K562 (cell line): Measurements from ENCODE around the gene C1orf167. TPM values are rescaled to one million over a fixed set of nuclear protein-coding genes. Genes with fewer than 3 reads are reported as not detected.

Experiments
- ATAC-seq: fragments of 200-7000 bp; cut with Tn5 transposase; 3 replicates; pipeline ENCODE4 v1.9.1; 2020; ENCODE audit warnings: moderate library complexity
- BruUV-seq: library from RNA; stranded (reverse); fragments of 400-500 nt; replicated peaks from 2 replicates; lab custom pipeline; 2021; lab: Mats Ljungman, UMichigan
- CTCF ChIA-PET: fragments of 300-600 bp; formaldehyde crosslinking; extraction: SDS; loops from one replicate; lab custom pipeline; 2021; ENCODE audit warnings: low intra/inter-chr PET ratio; lab: Yijun Ruan, JAX
- POLR2A ChIA-PET: fragments of 300-600, 350-650 bp; sonication (Branson Sonifier 250); formaldehyde crosslinking; extraction: SDS; loops from one replicate; lab custom pipeline; 2021; ENCODE audit warnings: antibody characterized with exemption, inconsistent platforms; lab: Yijun Ruan, JAX
- DNase-seq, 4 experiments: peaks; one replicate each; pipeline versions ENCODE4 v3.0.0 to v3.0.0-alpha.2; 2011 to 2018; ENCODE audit warnings: low spot score in 3 of 4, mixed read lengths in 3 of 4; ENCODE audit errors: extremely low read depth in 1 of 4
- FAIRE-seq: peaks from 2 replicates; lab custom pipeline; 2011; peaks lifted over from hg19 to GRCh38; lab: Jason Lieb, UNC
- H2AFZ ChIP-seq: 2 replicates; pipeline ENCODE4 v1.6.0; 2011; ENCODE audit warnings: low read depth, low read length, control low read depth, inconsistent platforms
- H3K27ac ChIP-seq: fragments of 200-600 bp; 3 replicates; pipeline ENCODE4 v1.8.0; 2011; ENCODE audit warnings: low read depth, mild to moderate bottlenecking, control low read depth, inconsistent platforms, low read length, moderate library complexity, mixed read lengths; ENCODE audit errors: extremely low read depth
- H3K27me3 ChIP-seq, 2 experiments: fragments of 300-600 bp in 1 of 2; 2 replicates in 1 of 2; 3 replicates in 1 of 2; pipeline versions ENCODE4 v1.6.0 to v1.8.0; 2011; ENCODE audit warnings: inconsistent platforms in 2 of 2, low read length in 2 of 2, mild to moderate bottlenecking in 1 of 2, mixed read lengths in 1 of 2, moderate library complexity in 1 of 2; ENCODE audit not compliant: control insufficient read depth in 2 of 2, insufficient read depth in 2 of 2
- H3K36me3 ChIP-seq: fragments of 300-600 bp; 3 replicates; pipeline ENCODE4 v1.8.0; 2011; ENCODE audit warnings: mild to moderate bottlenecking, low read length, inconsistent platforms; ENCODE audit not compliant: control insufficient read depth, insufficient read depth
- H3K4me1 ChIP-seq, 2 experiments: fragments of 200-600 bp in 1 of 2; replicated peaks in 1 of 2; 2 replicates in 1 of 2; 3 replicates in 1 of 2; pipeline versions ENCODE4 v1.5.1 to v1.8.0; 2011; ENCODE audit warnings: inconsistent platforms in 2 of 2, low read length in 2 of 2, mild to moderate bottlenecking in 1 of 2, mixed read lengths in 1 of 2, moderate library complexity in 1 of 2; ENCODE audit not compliant: control insufficient read depth in 2 of 2, insufficient read depth in 2 of 2
- H3K4me2 ChIP-seq: 2 replicates; pipeline ENCODE4 v1.6.1; 2011; ENCODE audit warnings: low read length, control low read depth, inconsistent platforms, mixed read lengths; ENCODE audit not compliant: insufficient read depth
- H3K4me3 ChIP-seq: fragments of 200-600 bp; sonication (generic), shearing (Covaris generic); 2 replicates; pipeline ENCODE4 v1.5.1; 2016; ENCODE audit warnings: control low read depth, inconsistent platforms
- H3K79me2 ChIP-seq: fragments of 200-600 bp; 3 replicates; pipeline ENCODE4 v1.8.0; 2011; ENCODE audit warnings: low read length, inconsistent platforms; ENCODE audit not compliant: control insufficient read depth, insufficient read depth
- H3K9ac ChIP-seq, 2 experiments: 2 replicates each; pipeline versions ENCODE4 v1.6.0 to v1.6.1; 2011; ENCODE audit warnings: low read depth in 2 of 2, low read length in 2 of 2, control low read depth in 1 of 2, inconsistent platforms in 1 of 2, mild to moderate bottlenecking in 1 of 2, mixed read lengths in 1 of 2; ENCODE audit not compliant: insufficient read depth in 1 of 2
- H3K9me1 ChIP-seq: one replicate; pipeline ENCODE4 v1.6.0; 2011; ENCODE audit warnings: inconsistent platforms, mild to moderate bottlenecking, low read length, moderate library complexity; ENCODE audit not compliant: control insufficient read depth, insufficient read depth
- H3K9me3 ChIP-seq: replicated peaks from 2 replicates; pipeline ENCODE4 v1.5.1; 2011; ENCODE audit warnings: low read depth, low read length, inconsistent platforms; ENCODE audit not compliant: control insufficient read depth, insufficient read depth
- H4K20me1 ChIP-seq: replicated peaks from 2 replicates; pipeline ENCODE4 v1.6.1; 2011; ENCODE audit warnings: low read length, inconsistent platforms, mixed read lengths; ENCODE audit not compliant: control insufficient read depth, insufficient read depth
- ADNP ChIP-seq: fragments of 200-800 bp; sonication (Bioruptor generic); IDR thresholded peaks from 2 replicates; pipeline ENCODE4 v1.6.1; 2016; ENCODE audit warnings: missing genetic modification characterization, missing compliant biosample characterization
- BCOR ChIP-seq: fragments of 450-650 bp; IDR thresholded peaks from 2 replicates; pipeline ENCODE4 v1.6.1; 2016
- CBX3 ChIP-seq, 2 experiments: IDR thresholded peaks; 1 replicate in 1 of 2; 2 replicates in 1 of 2; pipeline ENCODE4 v1.6.1; 2012; ENCODE audit warnings: inconsistent platforms in 2 of 2, low read length in 2 of 2, borderline replicate concordance in 1 of 2, control low read depth in 1 of 2
- CHD4 ChIP-seq: fragments of 200-600 bp; sonication (generic); IDR thresholded peaks from 3 replicates; pipeline ENCODE4 v1.6.1; 2012; ENCODE audit warnings: low read depth, mild to moderate bottlenecking, mixed read lengths, low read length, inconsistent platforms; ENCODE audit not compliant: insufficient read depth, insufficient replicate concordance, poor library complexity, severe bottlenecking
- KDM1A ChIP-seq, 2 experiments: fragments of 450-650 bp; IDR thresholded peaks; 2 replicates each; pipeline ENCODE4 v1.6.1; 2016; ENCODE audit warnings: mild to moderate bottlenecking in 2 of 2
- MTA2 ChIP-seq: fragments of 450-650 bp; IDR thresholded peaks from 2 replicates; pipeline ENCODE4 v1.6.1; 2016; ENCODE audit warnings: low read depth
- RBM25 ChIP-seq: fragments of 200-400 bp; formaldehyde crosslinking; IDR thresholded peaks from 2 replicates; pipeline ENCODE4 v1.6.1; 2018; ENCODE audit warnings: low read length, low read depth, moderate library complexity; ENCODE audit not compliant: severe bottlenecking
- RCOR1 ChIP-seq, 2 experiments: IDR thresholded peaks; 2 replicates each; pipeline ENCODE4 v1.6.1; 2012; ENCODE audit warnings: low read depth in 2 of 2, low read length in 2 of 2, borderline replicate concordance in 1 of 2, improper control_type of control experiment in 1 of 2
- TEAD4 ChIP-seq, 2 experiments: sonication (generic) in 1 of 2; formaldehyde crosslinking in 1 of 2; IDR thresholded peaks; 2 replicates each; pipeline versions ENCODE4 v1.6.1 to v1.8.0; 2012 to 2022; ENCODE audit warnings: borderline replicate concordance in 1 of 2, inconsistent platforms in 1 of 2, low read length in 1 of 2, mild to moderate bottlenecking in 1 of 2, missing genetic modification reagents in 1 of 2
- ZC3H8 ChIP-seq: fragments of 450-650 bp; IDR thresholded peaks from 2 replicates; pipeline ENCODE4 v1.6.1; 2017
- ZKSCAN1 ChIP-seq: fragments of 150-350 bp; IDR thresholded peaks from 2 replicates; pipeline ENCODE4 v1.6.1; 2016; ENCODE audit warnings: low read depth, low read length
- WGBS: fragments of 100-300 bp; shearing (Covaris generic); methylation state at CpG from one replicate; pipeline ENCODE4 v1.1.6; 2016; ENCODE audit warnings: low coverage, mixed read lengths; ENCODE audit not compliant: insufficient coverage; ENCODE audit errors: missing lambda C conversion rate; 5-methylcytosine and 5-hydroxymethylcytosine counted together
- in situ Hi-C: fragments of 300-500 bp; cut with MboI; formaldehyde crosslinking; loops from 4 replicates; pipeline ENCODE4 v1.15.0; 2018; ENCODE audit warnings: inconsistent platforms, mixed read lengths
- intact Hi-C: fragments of 100-400 bp; cut with micrococcal nuclease; formaldehyde crosslinking; loops from 2 replicates; pipeline ENCODE4 v1.14.2; 2022
- polyA plus RNA-seq, 8 experiments: library from polyadenylated mRNA; depleted of rRNA in 4 of 8; stranded (reverse) in 5 of 8; unstranded in 3 of 8; fragments of >200 nt; fragmentation: Nextera tagmentation in 2 of 8; fragmentation: Illumina TruSeq in 1 of 8; extraction: Ambion mirVana in 2 of 8; extraction: Trizol in 1 of 8; gene quantifications; 2 replicates each; pipeline versions ENCODE4 v1.2.1 to v1.2.3, GENCODE V29; 2011 to 2014; ENCODE audit warnings: inconsistent platforms in 1 of 8, missing spikeins in 1 of 8
- total RNA-seq, 7 experiments: library from RNA; depleted of rRNA in 6 of 7; stranded (reverse); fragments of >200 nt in 6 of 7; fragmentation: Illumina TruSeq in 2 of 7; extraction: Trizol in 2 of 7; gene quantifications; 2 replicates each; pipeline versions ENCODE4 v1.2.1 to v1.2.3, GENCODE V29; 2011 to 2021; ENCODE audit warnings: low replicate concordance in 1 of 7

The C1orf167 gene
- total and polyA plus RNA-seq, 9 of the 15 experiments (the other 6 are each of a cell fraction or from before 2014, with no cell fraction given), result 0.22 to 0.86 (median 0.31) TPM; not detected in 2

DNA sequence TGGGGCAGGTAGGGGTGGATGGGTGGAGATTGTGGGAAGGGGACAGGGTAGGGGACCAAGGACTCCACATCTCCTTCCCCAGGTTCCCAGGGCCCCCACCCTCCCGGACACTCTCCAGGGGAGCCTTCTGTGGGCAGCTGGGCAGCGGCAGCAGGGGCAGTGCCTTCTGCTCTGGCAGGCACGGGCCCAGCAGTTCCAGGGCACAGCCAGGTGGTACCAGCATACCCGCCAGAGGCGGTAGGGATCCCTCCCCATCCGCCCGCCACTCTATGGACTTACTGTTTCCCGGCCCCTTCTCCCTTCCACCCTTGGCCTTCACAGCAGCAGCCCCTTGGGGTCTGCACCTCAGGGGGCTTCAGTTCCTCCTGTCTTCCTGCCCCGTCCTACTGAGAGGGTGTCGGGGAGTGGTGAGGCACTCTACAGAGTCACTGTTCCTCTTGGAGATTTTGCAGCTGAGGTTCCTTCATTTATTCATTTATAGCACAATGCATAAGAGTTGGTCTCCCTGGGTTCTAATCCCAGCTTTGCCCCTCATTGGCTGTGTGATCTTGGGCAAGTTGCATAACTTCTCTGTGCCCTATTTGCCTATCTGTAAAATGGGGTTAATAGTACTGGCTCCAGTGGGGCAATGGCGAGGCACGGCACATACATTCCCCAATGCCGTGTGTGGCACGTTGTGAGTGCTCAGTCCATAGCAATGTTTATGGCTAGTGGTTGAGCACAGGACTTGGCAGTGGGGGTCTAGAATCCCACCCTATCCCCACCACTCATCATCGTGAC lies 17.0 kb downstream of the C1orf167 start (continued):
- TF ChIP-seq CHD4 (peak; percentile 33), KDM1A (IDR thresholded peaks at IDR 0.05) (peak; percentile 13 to 57; a peak in 2 of 4 replicates), ADNP (tag) (peak; percentile 44; the same call in 1 of the 2 replicates), ZKSCAN1 (no peak), ZC3H8 (no peak), BCOR (peak; percentile 91), RCOR1 (IDR thresholded peaks at IDR 0.05; ENCODE audit: borderline replicate concordance in 1 of 2, low read depth in 2 of 2, low read length in 2 of 2) (peak in 1 of 2 experiments; percentile 60; a peak in 1 of 4 replicates), RBM25 (peak; percentile 83)

DNA sequence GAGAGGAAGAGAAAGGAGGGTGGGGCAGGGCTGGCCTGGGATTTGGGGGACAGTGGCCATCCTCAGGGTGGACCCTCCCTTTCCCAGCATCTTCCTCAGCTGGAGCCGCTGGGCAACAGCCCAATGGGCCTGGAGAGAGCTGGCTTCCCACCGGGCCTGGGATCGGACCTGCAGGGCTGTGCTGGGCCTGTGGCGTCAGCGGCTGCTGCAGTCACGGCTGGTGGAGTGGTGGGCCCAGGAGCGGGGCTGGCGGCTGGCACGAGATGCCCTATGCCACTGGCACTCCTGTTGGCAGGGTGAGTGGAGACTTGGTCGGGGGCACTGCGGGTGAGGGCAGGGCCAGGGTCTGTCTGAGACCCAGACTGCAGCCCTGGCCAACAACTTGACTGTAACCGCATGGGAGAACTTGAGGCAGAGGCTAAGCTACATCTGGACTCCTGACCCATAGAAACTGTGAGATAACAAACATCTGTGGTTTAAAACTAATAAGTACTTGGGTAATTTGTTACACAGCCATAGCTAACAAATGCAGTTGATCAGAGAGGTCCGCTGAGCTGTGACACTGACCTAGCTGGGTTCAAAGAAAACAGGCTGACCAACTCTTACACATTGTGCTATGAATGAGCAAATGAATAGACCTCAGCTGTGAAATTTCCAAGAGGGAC lies 17.9 kb downstream of the C1orf167 start:
- ATAC-seq, result no peak
- intact Hi-C loops (no loop called here), in situ Hi-C loops (no loop called here)
- Histone ChIP-seq H3K27ac (no peak overlapping the region), H3K27me3 (no peaks in the 10 kb centered on the region), H3K9me1 (no peaks in the 10 kb centered on the region), H3K36me3 (no peaks in the 10 kb centered on the region), H3K9me3 (no peaks in the 10 kb centered on the region), H3K9ac (no peak overlapping the region), H2AFZ (no peak overlapping the region), H3K4me3 (no peak overlapping the region), H3K4me1 (peaks cover 2 to 44% of the 10 kb centered on the region in 2 experiments; a peak in 4 of 5 replicates), H3K4me2 (no peak overlapping the region), H4K20me1 (no peaks in the 10 kb centered on the region; the same call in 1 of the 2 replicates), H3K79me2 (no peaks in the 10 kb centered on the region)
- POLR2A ChIA-PET, result interaction anchor here (0.5 to 8.5 kb wide), 10 partner anchors 9 to 182 kb away, joined by 3 to 66 read pairs (median 4); no protein-coding TSS in a partner anchor
- DNase-seq, result no peak
- TF ChIP-seq TEAD4 (IDR thresholded peaks at IDR 0.05; ENCODE audit: low read length) (no peak), TEAD4 (CRISPR knock-in tag; IDR thresholded peaks at IDR 0.05; ENCODE audit: borderline replicate concordance) (0 out of 2 replicates have a peak, but pooled peaks have one; percentile 30), MTA2 (no peak), CBX3 (IDR thresholded peaks at IDR 0.05; ENCODE audit: borderline replicate concordance in 1 of 2, low read length in 2 of 2) (0 out of 3 replicates have a peak, but pooled peaks of 1 of the 2 experiments have one; percentile 0)
- BruUV-seq, result no TSS peak
- CTCF ChIA-PET, result no interaction called here
- WGBS, result 62% methylated on average over 10 of the region's 13 CpGs
- no peak for FAIRE-seq
